GM12872 (cell line): Measurements from ENCODE around the gene APEX2.

Source experiments
- TF ChIP-seq, protein P1 (sequence below): IDR thresholded peaks from 3 replicates; pipeline ENCODE4 v1.5.1; 2011; ENCODE audit warnings: low read depth, mild to moderate bottlenecking, low read length, moderate library complexity; ENCODE audit not compliant: insufficient read depth

Gene APEX2

DNA sequence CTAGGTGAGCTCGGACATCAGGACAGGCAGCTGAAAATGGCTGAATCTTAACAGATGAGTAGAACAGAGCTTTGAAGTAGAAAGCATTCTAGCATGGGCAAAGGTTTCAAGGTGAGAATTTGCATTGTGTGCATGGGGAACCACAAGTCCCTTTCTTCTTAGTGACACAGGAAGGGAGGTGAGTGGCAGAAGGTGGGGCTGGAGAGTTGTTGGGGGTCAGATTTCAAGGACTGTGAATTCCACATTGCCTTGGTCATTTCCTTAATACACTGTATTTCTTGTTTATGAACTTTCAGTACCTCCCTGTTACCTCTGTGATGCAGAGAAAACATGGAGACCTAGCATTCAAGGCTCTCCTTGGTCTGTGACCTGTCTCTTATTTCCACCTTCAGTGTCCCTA lies 4.1 kb downstream of the APEX2 start:
- TF ChIP-seq, protein P1, sequence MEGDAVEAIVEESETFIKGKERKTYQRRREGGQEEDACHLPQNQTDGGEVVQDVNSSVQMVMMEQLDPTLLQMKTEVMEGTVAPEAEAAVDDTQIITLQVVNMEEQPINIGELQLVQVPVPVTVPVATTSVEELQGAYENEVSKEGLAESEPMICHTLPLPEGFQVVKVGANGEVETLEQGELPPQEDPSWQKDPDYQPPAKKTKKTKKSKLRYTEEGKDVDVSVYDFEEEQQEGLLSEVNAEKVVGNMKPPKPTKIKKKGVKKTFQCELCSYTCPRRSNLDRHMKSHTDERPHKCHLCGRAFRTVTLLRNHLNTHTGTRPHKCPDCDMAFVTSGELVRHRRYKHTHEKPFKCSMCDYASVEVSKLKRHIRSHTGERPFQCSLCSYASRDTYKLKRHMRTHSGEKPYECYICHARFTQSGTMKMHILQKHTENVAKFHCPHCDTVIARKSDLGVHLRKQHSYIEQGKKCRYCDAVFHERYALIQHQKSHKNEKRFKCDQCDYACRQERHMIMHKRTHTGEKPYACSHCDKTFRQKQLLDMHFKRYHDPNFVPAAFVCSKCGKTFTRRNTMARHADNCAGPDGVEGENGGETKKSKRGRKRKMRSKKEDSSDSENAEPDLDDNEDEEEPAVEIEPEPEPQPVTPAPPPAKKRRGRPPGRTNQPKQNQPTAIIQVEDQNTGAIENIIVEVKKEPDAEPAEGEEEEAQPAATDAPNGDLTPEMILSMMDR: no peak

DNA sequence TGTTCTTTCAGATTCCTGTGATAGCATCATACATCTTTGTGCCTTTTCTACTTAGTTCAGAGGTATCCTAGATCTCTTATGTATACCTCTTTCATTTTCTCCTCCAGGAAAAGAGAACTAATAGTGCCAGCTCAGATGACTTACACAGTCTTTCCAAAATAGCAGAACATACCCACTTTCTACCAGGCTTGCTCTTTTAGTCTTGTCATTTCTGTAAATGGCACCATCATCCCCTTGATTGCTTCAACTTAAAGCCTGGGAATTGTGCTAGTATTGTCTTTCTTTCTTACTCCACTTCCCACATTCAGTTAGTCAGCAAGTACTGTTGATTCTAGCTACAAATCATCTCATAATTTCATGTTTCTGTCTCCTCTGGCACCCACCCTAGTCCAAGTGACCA lies 5.1 kb downstream of the APEX2 start:
- TF ChIP-seq, protein P1: no peak

- TF ChIP-seq, protein P1: no peak
Measured at GRCh38 chrX:55006827-55007621, 6.9 kb downstream of the APEX2 start.

DNA sequence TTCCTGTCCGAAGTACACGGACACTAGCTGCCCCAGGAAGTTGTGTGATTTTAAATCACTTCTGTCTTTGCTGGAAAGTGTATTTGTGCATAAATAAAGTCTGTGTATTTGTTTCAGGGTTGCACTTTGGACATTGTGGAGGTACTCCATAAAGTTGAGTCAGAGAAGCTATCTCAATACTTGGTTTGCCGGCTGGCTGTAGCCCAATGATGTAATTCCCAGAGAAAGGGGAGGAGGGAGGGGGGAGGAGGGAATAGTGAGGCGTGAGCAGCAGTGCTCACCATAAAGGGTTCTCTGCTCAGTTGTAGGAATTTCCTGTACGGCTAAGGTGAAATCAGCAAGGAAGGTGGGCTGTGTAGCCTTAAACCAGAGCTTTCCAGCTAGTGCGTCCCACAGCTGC lies 7.5 kb downstream of the APEX2 start:
- TF ChIP-seq, protein P1: no peak

- TF ChIP-seq, protein P1: no peak
Measured at GRCh38 chrX:55008571-55009358, 8.6 kb downstream of the APEX2 start.

DNA sequence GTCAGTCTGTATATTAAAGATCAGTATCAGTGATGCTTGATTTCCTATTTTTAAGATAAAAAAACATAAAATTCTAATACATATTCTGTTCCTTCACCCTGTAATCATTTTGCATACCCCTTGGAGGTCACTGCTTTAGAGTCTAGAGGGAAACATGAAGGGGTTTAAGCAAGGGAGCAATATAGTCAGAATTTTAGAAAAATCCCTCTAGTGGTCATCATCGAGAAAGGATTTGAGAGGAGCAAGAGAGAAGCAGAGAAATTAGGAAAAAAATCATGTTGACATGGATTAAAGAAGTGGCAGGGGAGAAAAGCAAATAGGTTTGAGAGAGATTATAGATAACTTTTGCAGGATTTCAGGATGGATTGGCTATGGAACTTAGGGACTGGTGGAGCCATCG lies 11.1 kb downstream of the APEX2 start:
- TF ChIP-seq, protein P1: peak; percentile 24; the same call in 2 of the 3 replicates

DNA sequence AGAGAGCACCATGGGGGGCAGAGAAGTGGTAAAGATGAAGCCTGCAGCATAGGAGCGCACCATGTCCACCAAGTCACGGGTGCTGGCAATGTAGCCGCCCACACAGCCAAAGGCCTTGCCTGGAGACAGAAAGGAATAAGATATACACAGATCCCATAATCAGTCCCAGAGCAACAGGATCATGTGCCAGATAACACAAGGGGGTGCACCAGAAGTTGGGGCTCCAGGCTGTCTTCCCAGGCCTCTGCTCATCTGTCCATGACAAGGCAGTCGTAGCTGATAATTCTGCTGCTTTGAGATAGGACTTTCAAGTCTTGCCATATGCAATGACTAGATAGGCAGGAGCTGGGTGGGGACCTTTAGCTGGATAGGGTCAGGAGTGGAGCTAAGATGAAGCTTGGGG lies 14.7 kb downstream of the APEX2 start:
- TF ChIP-seq, protein P1: no peak
